ENCODE results near the gene EPHA8. TPM values are rescaled to one million over a fixed set of nuclear protein-coding genes. Genes with fewer than 3 reads are reported as not detected.

The EPHA8 gene
- total and polyA plus RNA-seq, 7 donors = 0.01 to 0.03 TPM; not detected in 5

DNA sequence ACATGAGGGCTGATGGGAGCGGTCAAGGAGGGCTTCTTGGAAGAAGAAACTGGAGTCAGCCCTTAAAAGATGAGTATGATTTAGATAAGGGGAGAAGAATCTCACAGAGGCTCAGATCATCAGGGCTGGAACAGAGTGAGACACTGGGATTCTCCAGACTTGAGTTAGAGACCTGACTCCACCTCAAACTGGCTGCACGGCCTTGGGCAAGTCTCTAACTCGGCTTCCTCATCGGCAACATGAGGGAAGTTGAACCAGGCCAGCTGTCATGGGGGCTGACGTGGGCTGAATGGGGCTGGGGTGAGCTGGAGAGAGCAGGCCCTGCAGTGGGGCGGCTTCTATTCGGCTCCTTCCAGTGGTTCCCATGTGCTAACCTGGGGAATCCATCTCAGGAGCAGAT, 82.6 kb downstream of the EPHA8 start:
- no peaks in the 10 kb centered on the region for H3K27me3 ChIP-seq (ENCODE audit: insufficient read depth in 3 of 3, low read length in 2 of 3)
- H3K9me3 ChIP-seq = no peaks in the 10 kb centered on the region
- intact Hi-C loops (cut with DNase I) = no loop called here
- H3K36me3 ChIP-seq (ENCODE audit: insufficient read depth in 1 of 2, low read depth in 1 of 2) = no peaks in the 10 kb centered on the region
- ATAC-seq = no peak
- WGBS, 3 donors = 66 to 73% (median 67%) methylated on average over 7 of the region's 7 CpGs
- no peak for DNase-seq
- H3K4me3 ChIP-seq = peak overlapping the region; percentile 30
- TF ChIP-seq, protein P1, sequence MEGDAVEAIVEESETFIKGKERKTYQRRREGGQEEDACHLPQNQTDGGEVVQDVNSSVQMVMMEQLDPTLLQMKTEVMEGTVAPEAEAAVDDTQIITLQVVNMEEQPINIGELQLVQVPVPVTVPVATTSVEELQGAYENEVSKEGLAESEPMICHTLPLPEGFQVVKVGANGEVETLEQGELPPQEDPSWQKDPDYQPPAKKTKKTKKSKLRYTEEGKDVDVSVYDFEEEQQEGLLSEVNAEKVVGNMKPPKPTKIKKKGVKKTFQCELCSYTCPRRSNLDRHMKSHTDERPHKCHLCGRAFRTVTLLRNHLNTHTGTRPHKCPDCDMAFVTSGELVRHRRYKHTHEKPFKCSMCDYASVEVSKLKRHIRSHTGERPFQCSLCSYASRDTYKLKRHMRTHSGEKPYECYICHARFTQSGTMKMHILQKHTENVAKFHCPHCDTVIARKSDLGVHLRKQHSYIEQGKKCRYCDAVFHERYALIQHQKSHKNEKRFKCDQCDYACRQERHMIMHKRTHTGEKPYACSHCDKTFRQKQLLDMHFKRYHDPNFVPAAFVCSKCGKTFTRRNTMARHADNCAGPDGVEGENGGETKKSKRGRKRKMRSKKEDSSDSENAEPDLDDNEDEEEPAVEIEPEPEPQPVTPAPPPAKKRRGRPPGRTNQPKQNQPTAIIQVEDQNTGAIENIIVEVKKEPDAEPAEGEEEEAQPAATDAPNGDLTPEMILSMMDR (IDR thresholded peaks at IDR 0.05) = no peak
- no peak overlapping the region for H3K27ac ChIP-seq
- H3K4me1 ChIP-seq = no peaks in the 10 kb centered on the region

DNA sequence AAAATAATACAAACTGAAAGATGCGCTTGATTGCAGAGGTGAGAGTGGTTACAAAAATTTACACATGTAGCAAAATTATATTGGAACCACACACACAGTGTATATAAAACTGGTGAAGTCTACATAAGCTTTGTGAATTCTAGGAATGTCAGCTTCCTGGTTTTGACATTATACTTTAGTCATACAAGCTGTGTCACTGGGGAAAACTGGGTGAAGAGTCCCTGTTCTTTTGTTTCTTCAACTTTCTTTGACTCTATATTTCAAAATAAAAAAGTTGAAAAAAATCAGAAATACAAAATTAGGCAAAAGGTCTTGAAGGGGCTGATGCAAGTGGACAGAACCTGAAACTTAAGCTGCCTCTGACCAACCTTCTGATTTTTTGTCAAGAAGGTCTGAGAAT, 83.1 kb downstream of the EPHA8 start:
- no peaks in the 10 kb centered on the region for H3K9me3 ChIP-seq
- WGBS, 3 donors = 0 to 99% (median 0%) methylated on average over 1 of the region's 1 CpG
- peak overlapping the region; percentile 15 for H3K4me3 ChIP-seq
- H3K27me3 ChIP-seq (ENCODE audit: insufficient read depth in 3 of 3, low read length in 2 of 3) = no peaks in the 10 kb centered on the region
- intact Hi-C loops (cut with DNase I) = no loop called here
- no peak for DNase-seq
- no peak for ATAC-seq
- H3K4me1 ChIP-seq = no peaks in the 10 kb centered on the region
- H3K36me3 ChIP-seq (ENCODE audit: insufficient read depth in 1 of 2, low read depth in 1 of 2) = no peaks in the 10 kb centered on the region
- no peak overlapping the region for H3K27ac ChIP-seq
- TF ChIP-seq, protein P1 (IDR thresholded peaks at IDR 0.05) = no peak

DNA sequence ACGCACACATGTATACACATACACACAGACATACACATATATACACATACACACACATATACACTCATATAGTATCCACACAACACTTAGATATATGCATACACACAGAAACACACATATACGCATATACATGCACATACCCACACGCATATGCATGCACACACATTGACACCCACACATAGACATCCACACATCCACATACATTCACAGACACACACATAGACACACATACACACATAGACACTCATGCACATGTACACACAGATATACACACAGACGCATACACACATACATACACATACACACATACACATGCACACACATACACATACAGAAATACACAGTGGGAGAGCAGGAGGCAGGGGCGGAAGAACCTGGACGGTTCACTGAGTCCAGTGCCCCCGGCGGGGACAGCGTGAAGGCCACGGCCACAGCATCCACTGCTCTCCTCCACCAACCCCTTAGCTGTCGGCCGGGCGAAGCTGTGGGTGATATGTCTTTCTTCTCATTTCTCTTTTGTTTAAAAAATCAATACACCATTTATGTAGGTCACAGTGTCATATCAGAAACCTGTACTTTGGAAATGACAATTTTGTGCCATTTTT, 86.9 kb downstream of the EPHA8 start:
- ATAC-seq = no peak
- intact Hi-C loops (cut with DNase I) = no loop called here

DNA sequence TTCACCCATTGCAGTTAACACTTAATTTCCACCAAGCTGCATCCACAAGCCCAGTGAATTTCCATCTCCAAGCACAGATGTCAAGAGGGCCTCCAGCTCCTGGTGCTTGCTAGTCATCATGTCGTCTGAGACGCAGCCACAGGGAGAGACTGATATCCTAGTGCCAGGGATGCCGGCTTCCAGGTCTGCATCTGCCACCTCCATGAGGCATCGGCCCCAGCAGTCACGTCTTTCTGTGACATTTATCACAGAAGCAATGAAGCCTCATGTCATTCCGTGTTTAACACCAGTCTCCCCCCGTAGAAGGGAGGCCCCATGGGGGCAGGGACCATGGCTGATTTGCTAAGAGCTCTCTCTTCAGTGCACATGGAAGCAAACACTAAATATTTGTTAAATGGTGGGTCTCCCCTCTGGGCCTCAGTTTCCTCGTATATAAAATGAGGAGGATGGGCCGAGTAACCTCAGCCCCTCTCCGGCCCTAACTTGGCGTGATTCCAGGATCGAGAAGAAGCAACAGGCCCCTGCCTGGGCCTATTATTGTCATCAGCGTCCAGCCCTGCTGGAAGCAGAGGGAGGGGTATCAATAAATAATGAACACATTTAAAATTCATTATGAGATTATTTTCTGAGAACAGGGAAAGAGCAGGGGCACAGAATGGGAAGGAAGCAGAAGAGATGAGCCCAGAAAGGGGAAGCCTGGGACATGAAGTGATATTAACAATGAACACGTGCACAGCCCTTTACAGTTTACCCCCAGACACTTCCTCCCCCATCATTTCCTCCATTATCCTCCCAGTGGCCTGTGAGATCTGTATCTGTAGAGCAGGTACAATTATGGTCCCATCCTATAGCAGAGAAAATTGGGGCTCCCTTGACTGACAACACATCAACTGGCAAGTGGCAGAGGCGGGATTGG, 88.9 kb downstream of the EPHA8 start:
- Histone ChIP-seq H3K36me3 (ENCODE audit: insufficient read depth in 1 of 2, low read depth in 1 of 2) (no peaks in the 10 kb centered on the region), H3K9me3 (no peaks in the 10 kb centered on the region), H3K27ac (no peak overlapping the region), H3K27me3 (ENCODE audit: insufficient read depth in 3 of 3, low read length in 2 of 3) (peaks cover 0 to 27% (median 1%) of the 10 kb centered on the region in 3 donors), H3K4me1 (no peaks in the 10 kb centered on the region), H3K4me3 (no peak overlapping the region)
- DNase-seq (no peak), ATAC-seq (no peak)
- TF ChIP-seq, protein P1 (IDR thresholded peaks at IDR 0.05) = no peak
- intact Hi-C loops (cut with DNase I) = no loop called here
- whole genome bisulfite sequencing, 3 donors = 58 to 67% (median 60%) methylated on average over 15 of the region's 15 CpGs

More for the DNA sequence above, 86.9 kb downstream of the EPHA8 start:
- DNase-seq = no peak
- 86 to 88% (median 87%) methylated on average over 13 of the region's 13 CpGs for WGBS, 3 donors
- no peak overlapping the region for H3K4me3 ChIP-seq
- TF ChIP-seq, protein P1 (IDR thresholded peaks at IDR 0.05) = no peak
- no peaks in the 10 kb centered on the region for H3K9me3 ChIP-seq
- peaks cover 0 to 9% (median 0%) of the 10 kb centered on the region in 3 donors for H3K27me3 ChIP-seq (ENCODE audit: insufficient read depth in 3 of 3, low read length in 2 of 3)
- no peaks in the 10 kb centered on the region for H3K36me3 ChIP-seq (ENCODE audit: insufficient read depth in 1 of 2, low read depth in 1 of 2)
- no peaks in the 10 kb centered on the region for H3K4me1 ChIP-seq
- no peak overlapping the region for H3K27ac ChIP-seq

All from psoas muscle (tissue), 8 donors.